HT-29 (cell line): ENCODE data around the gene NFAM1. TPM values are rescaled to one million over a fixed set of nuclear protein-coding genes. Genes with fewer than 3 reads are reported as not detected.

Experiments used
- DNase-seq: peaks from one replicate; pipeline ENCODE4 v3.0.0-alpha.2; 2015; ENCODE audit warnings: low spot score
- total RNA-seq: library from RNA; depleted of rRNA; stranded (reverse); fragments of >200 nt; shearing (Covaris generic); gene quantifications from 2 replicates; pipeline ENCODE4 v1.2.3, GENCODE V29; 2014; rRNA removed

The NFAM1 gene
- total RNA-seq, 1 experiment from 2014 or later: not detected

DNA sequence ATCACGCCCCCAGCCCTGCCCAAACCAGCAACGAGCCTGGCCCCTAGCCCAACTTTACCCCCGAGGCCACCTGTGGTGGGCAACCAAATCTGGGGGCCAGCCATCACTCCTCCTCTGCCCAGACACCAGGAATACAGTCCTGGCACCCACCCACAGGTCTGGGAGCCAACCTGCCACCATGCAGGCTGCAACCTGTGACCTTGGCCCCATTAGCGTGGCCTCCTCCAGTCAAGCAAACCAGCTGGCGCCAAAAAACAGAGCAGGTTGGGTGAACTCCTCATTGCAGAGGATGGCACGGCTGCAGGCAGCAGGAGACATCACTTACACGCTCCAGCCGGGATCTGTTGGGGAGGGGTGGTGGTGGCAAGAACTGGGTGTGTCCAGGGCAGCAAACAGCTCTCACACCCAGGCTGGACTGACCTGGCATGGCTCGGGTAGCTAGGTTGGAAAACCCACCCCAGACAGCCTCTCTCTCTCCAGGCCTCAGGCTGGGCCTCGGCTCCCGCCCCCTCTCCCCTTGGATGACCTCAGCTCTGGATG lies 96.3 kb downstream of the NFAM1 start:
- no peak for DNase-seq

DNA sequence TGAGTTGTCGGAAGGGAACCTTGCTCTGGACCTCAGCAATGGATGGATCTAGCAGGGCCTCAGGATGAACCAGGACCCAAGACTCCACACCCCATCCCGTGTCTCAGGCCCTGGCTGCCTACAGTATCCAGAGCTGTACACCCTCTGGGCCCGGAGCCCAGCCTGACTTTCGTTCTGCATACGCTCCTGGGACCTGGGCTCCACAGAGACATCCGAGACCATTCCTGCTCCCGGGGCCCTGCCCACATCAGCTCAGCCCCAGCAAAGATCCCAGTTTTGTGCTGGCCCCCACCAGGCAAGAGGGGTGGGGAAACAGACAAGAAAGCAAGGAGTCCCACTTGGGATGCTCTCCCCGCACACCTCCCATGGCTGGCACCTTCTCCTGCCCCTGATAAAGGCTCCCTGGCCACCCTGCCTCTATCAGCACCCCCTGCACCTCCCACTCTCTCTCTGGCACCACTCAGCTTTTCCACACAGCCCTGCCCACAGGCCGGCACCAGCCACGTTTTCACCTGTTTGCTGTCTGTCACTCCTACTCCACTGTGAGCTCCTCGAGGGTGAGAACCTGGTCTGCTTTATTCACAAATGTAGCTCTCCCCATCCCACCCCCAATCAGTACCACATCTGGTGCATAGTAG lies 97.2 kb downstream of the NFAM1 start:
- no peak for DNase-seq

DNA sequence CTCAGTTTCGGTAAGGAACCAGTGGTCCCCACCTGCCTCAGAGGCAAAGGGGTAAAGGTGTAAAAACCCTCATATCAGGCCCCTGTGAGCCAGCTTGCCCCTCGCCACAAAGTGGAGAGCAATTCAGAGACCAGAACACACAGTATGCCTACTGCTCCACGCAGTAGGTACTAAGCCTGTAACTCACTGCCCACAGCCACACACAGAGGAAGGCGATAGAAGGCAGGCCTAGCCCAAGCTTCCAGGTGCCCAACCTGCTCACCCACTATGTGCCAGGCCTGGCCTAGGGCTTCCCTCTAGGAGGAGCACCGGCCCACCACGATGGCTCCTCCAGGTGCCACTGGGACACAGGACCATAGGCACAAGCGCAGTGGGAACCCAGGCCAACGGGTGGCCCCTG lies 98.7 kb downstream of the NFAM1 start:
- no peak for DNase-seq

DNA sequence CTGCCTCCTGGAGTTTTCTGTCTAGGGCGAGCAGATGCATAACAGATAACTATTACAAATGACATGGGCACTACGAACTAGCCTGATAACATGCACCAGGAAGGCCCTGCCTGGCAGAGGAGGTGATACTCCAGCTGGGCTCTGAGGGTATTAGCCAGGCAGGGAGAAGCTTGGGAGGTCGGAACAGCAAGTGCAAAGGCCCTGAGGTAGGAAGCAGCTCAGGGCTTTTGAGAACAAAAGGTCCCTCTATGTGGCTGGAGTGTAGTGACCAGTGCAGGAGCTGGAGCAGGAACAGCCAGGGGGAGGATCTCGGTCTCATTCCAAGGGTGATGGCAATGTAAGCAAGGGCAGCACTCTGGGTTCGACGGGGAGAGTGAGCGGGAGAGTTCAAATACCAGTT lies 100.1 kb downstream of the NFAM1 start:
- DNase-seq: no peak

DNA sequence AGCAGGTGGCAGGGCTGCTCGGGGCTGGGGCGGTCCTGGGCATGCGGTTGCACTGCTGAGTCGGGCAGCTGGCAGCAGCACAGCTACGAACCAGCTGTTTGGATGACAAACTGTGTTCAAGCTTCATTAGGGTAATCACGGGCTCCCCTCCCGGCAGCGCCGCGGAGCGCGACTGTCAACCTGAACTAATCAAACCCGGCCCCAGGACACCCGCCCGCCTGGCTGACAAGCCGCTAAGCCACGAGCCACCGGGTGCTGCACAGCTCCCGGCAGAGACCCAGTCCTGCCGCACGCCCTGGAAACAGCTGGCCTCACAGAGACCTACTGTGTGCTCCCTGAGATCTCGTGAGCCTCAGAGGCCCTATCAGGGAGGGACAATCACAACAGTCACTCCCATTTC lies 101.2 kb downstream of the NFAM1 start:
- no peak for DNase-seq

Other genes with a start within 250 kb of the NFAM1 start
- 47.2 and 48.3 TPM in 2 replicates for gene TCF20, start 161.8 kb downstream of the NFAM1 start, total RNA-seq
- gene RRP7A, start 87.4 kb upstream of the NFAM1 start, total RNA-seq: 38.6 and 40.2 TPM in 2 replicates
- not detected in 2 replicates for gene SERHL2, start 121.6 kb upstream of the NFAM1 start, total RNA-seq
- 30.2 and 33.7 TPM in 2 replicates for gene POLDIP3, start 182.5 kb upstream of the NFAM1 start, total RNA-seq
- not detected in 2 replicates for gene ATP5MGL, start 208.2 kb upstream of the NFAM1 start, total RNA-seq
- gene CYB5R3, start 217.0 kb upstream of the NFAM1 start, total RNA-seq: 80.5 and 87.8 TPM in 2 replicates